Gastroesophageal sphincter (tissue), 4 donors: Measurements from ENCODE around the gene GNLY. TPM values are rescaled to one million over a fixed set of nuclear protein-coding genes. Genes with fewer than 3 reads are reported as not detected.
A peak's percentile ranks its signal among the peaks of the same experiment; 100 is the strongest.

ENCODE experiments used
- ATAC-seq: fragments of 150-250 bp; one replicate; pipeline ENCODE4 v1.9.1; 2016; ENCODE audit warnings: mild to moderate bottlenecking, moderate library complexity
- H3K27ac ChIP-seq, 4 donors: fragments of 200-600 bp; sonication (generic) in 3 of 4; 1 replicate in 3 of 4; 2 replicates in 1 of 4; pipeline ENCODE4 v1.5.1; 2016 to 2019
- H3K27me3 ChIP-seq: fragments of 200-600 bp; sonication (generic); one replicate; pipeline ENCODE4 v1.5.1; 2019
- H3K36me3 ChIP-seq, 2 donors: fragments of 200-600 bp; sonication (generic); one replicate each; pipeline ENCODE4 v1.5.1; 2019; ENCODE audit warnings: control low read depth in 1 of 2
- H3K4me1 ChIP-seq, 3 donors: fragments of 200-600 bp; sonication (generic); 1 replicate in 2 of 3; 2 replicates in 1 of 3; pipeline ENCODE4 v1.5.1; 2016 to 2019; ENCODE audit warnings: control low read depth in 2 of 3
- H3K4me3 ChIP-seq, 2 donors: fragments of 200-600 bp; sonication (generic); one replicate each; pipeline ENCODE4 v1.5.1; 2019; ENCODE audit warnings: mild to moderate bottlenecking in 1 of 2, moderate library complexity in 1 of 2
- H3K9me3 ChIP-seq, 3 donors: fragments of 200-600 bp; sonication (generic); one replicate each; pipeline ENCODE4 v1.5.1; 2017 to 2019; ENCODE audit warnings: control low read depth in 2 of 3
- CTCF ChIP-seq, 4 experiments: fragments of 200-600 bp in 2 of 4; fragments of 450-650 bp in 2 of 4; sonication (generic) in 1 of 4; IDR thresholded peaks; one replicate each; pipeline ENCODE4 v1.5.1; 2017 to 2019; ENCODE audit warnings: antibody characterized with exemption in 4 of 4, mild to moderate bottlenecking in 2 of 4, moderate library complexity in 2 of 4
- EP300 ChIP-seq: sonication (generic); formaldehyde crosslinking; IDR thresholded peaks from one replicate; pipeline ENCODE4 v1.6.1; 2017; ENCODE audit warnings: antibody characterized with exemption, mild to moderate bottlenecking
- POLR2A ChIP-seq, 2 donors: fragments of 450-650 bp; IDR thresholded peaks; one replicate each; pipeline ENCODE4 v1.6.1; 2017; ENCODE audit warnings: antibody characterized with exemption in 2 of 2, mild to moderate bottlenecking in 2 of 2, moderate library complexity in 1 of 2
- POLR2AphosphoS5 ChIP-seq: sonication (generic); formaldehyde crosslinking; IDR thresholded peaks from one replicate; pipeline ENCODE4 v1.6.1; 2017; ENCODE audit warnings: antibody characterized with exemption
- WGBS, 2 donors: methylation state at CpG; one replicate each; pipeline ENCODE4 v1.1.5; 2018; ENCODE audit warnings: low coverage in 1 of 2; 5-methylcytosine and 5-hydroxymethylcytosine counted together
- total RNA-seq, 4 donors: library from RNA; depleted of rRNA; stranded (reverse); fragments of >200 nt; gene quantifications; one replicate each; pipeline ENCODE4 v1.1.0, GENCODE V29; 2016

GNLY gene
- total RNA-seq, 4 donors from 2014 or later: 0.54 to 3.1 TPM; not detected in 2

- TF ChIP-seq EP300 (no peak), POLR2A (IDR thresholded peaks at IDR 0.05) (no peak), CTCF (IDR thresholded peaks at IDR 0.05) (no peak), POLR2AphosphoS5 (no peak)
- 91% methylated on average over 1 of the region's 1 CpG; no CpG with 5 or more reads in 1 of the 2 donors for WGBS, 2 donors
Measured at GRCh38 chr2:85681776-85682175, 12.4 kb upstream of the GNLY start.

GRCh38 chr2:85682378-85682777, 11.8 kb upstream of the GNLY start:
- Histone ChIP-seq H3K4me3 (no peak overlapping the region), H3K36me3 (no peaks in the 10 kb centered on the region), H3K27me3 (no peaks in the 10 kb centered on the region), H3K27ac (peak overlapping the region in 1 of 4 donors; percentile 38), H3K4me1 (peaks cover 0 to 15% (median 0%) of the 10 kb centered on the region in 3 donors), H3K9me3 (no peaks in the 10 kb centered on the region)
- ATAC-seq: no peak
- WGBS, 2 donors: 60% methylated on average over 1 of the region's 5 CpGs; no CpG with 5 or more reads in 1 of the 2 donors
- no peak for TF ChIP-seq POLR2A (IDR thresholded peaks at IDR 0.05)
- no peak for TF ChIP-seq EP300
- no peak for TF ChIP-seq POLR2AphosphoS5
- no peak for TF ChIP-seq CTCF (IDR thresholded peaks at IDR 0.05)

More at GRCh38 chr2:85681776-85682175, 12.4 kb upstream of the GNLY start:
- Histone ChIP-seq H3K36me3 (no peaks in the 10 kb centered on the region), H3K27me3 (no peaks in the 10 kb centered on the region), H3K4me3 (no peak overlapping the region), H3K9me3 (no peaks in the 10 kb centered on the region), H3K4me1 (peaks cover 0 to 16% (median 0%) of the 10 kb centered on the region in 3 donors), H3K27ac (peak overlapping the region in 3 of 4 donors; percentile 7 to 38 (median 20))
- ATAC-seq: no peak

- Histone ChIP-seq H3K27ac (no peak overlapping the region), H3K4me3 (no peak overlapping the region), H3K36me3 (no peaks in the 10 kb centered on the region), H3K9me3 (no peaks in the 10 kb centered on the region), H3K27me3 (no peaks in the 10 kb centered on the region), H3K4me1 (peaks cover 0 to 6% (median 0%) of the 10 kb centered on the region in 3 donors)
- TF ChIP-seq CTCF (IDR thresholded peaks at IDR 0.05) (no peak), POLR2A (IDR thresholded peaks at IDR 0.05) (no peak), POLR2AphosphoS5 (no peak), EP300 (no peak)
- 86 to 88% methylated on average over 4 of the region's 4 CpGs for WGBS, 2 donors
- ATAC-seq: no peak
Measured at GRCh38 chr2:85684380-85684779, 9.8 kb upstream of the GNLY start.

GRCh38 chr2:85684806-85685205, 9.4 kb upstream of the GNLY start:
- H3K4me3 ChIP-seq: no peak overlapping the region
- TF ChIP-seq CTCF (IDR thresholded peaks at IDR 0.05) (no peak), EP300 (no peak), POLR2A (IDR thresholded peaks at IDR 0.05) (no peak), POLR2AphosphoS5 (no peak)
- H3K27ac ChIP-seq: no peak overlapping the region
- WGBS, 2 donors: 63% methylated on average over 4 of the region's 4 CpGs; no CpG with 5 or more reads in 1 of the 2 donors
- no peak for ATAC-seq
- H3K27me3 ChIP-seq: no peaks in the 10 kb centered on the region
- no peaks in the 10 kb centered on the region for H3K36me3 ChIP-seq
- H3K9me3 ChIP-seq: no peaks in the 10 kb centered on the region
- H3K4me1 ChIP-seq: peaks cover 0 to 4% (median 0%) of the 10 kb centered on the region in 3 donors

GRCh38 chr2:85690932-85691331, 3.2 kb upstream of the GNLY start:
- H3K27ac ChIP-seq: no peak overlapping the region

More at GRCh38 chr2:85690932-85691331, 3.2 kb upstream of the GNLY start:
- 88 to 100% methylated on average over 2 to 4 of the region's 4 CpGs for WGBS, 2 donors
- Histone ChIP-seq H3K9me3 (no peaks in the 10 kb centered on the region), H3K36me3 (no peaks in the 10 kb centered on the region), H3K4me3 (no peak overlapping the region), H3K4me1 (no peaks in the 10 kb centered on the region), H3K27me3 (no peaks in the 10 kb centered on the region)
- TF ChIP-seq POLR2A (IDR thresholded peaks at IDR 0.05) (no peak), CTCF (IDR thresholded peaks at IDR 0.05) (no peak), POLR2AphosphoS5 (no peak), EP300 (no peak)
- ATAC-seq: no peak
